ENCODE measurements around the gene NALCN.

Gene NALCN

DNA sequence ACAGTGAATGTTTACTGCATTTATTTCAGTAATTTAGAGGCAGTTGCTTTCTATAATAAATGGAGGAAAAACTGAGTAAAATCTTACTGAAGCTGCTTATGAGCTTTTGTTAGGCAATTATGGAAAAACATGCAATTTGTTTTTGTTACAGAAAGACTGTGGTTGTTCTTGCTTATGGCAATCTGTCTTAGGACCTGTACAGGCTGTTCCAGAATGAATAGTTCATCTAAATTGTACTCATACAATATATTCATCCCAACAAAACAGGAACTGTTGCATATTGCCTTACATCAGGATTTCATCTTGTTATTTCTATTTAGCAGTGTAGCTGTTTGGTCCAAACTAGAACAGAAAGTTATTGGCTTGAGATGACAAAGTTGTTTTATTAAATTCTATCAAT, 199.2 kb downstream of the NALCN start:
- TF ChIP-seq, protein P1, sequence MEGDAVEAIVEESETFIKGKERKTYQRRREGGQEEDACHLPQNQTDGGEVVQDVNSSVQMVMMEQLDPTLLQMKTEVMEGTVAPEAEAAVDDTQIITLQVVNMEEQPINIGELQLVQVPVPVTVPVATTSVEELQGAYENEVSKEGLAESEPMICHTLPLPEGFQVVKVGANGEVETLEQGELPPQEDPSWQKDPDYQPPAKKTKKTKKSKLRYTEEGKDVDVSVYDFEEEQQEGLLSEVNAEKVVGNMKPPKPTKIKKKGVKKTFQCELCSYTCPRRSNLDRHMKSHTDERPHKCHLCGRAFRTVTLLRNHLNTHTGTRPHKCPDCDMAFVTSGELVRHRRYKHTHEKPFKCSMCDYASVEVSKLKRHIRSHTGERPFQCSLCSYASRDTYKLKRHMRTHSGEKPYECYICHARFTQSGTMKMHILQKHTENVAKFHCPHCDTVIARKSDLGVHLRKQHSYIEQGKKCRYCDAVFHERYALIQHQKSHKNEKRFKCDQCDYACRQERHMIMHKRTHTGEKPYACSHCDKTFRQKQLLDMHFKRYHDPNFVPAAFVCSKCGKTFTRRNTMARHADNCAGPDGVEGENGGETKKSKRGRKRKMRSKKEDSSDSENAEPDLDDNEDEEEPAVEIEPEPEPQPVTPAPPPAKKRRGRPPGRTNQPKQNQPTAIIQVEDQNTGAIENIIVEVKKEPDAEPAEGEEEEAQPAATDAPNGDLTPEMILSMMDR (IDR thresholded peaks at IDR 0.05), result no peak

DNA sequence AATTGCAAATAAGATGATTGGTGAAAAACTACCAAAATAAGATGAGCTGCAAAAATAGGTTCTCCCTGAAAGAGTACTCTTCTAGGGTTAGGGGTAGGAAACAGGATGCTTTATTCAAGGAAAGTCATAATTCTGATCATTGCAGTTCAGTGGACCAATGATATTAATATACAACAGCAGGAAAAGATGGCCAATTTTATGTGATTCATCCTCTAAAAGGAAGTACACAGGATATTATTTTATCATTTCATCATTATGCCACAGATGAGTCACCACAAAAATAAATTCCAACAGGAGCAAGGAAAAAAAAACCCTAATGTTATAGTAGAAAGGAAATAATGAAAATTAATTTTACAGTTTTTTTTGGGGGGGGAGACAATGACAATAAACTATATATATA, 205.0 kb downstream of the NALCN start:
- TF ChIP-seq, protein P1 (IDR thresholded peaks at IDR 0.05), result no peak

DNA sequence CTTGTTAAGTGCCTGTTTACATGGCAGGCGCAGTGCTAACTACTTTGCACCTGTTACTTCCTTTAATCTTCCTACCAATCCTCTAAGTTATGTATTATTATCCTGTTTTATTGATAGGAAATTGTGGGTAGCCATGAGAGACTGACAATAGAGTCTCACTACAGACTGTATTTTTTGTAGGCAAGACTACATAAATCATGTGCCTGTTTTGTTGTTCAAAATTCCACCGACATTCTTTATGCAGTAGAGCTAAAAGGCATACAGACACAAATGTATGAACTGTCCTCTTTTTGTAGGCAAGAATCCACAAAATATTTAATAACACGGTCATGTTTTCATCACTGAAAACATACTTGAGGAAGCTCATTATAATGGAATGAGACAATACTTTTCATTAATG, 205.5 kb downstream of the NALCN start:
- TF ChIP-seq, protein P1 (IDR thresholded peaks at IDR 0.05), result no peak

DNA sequence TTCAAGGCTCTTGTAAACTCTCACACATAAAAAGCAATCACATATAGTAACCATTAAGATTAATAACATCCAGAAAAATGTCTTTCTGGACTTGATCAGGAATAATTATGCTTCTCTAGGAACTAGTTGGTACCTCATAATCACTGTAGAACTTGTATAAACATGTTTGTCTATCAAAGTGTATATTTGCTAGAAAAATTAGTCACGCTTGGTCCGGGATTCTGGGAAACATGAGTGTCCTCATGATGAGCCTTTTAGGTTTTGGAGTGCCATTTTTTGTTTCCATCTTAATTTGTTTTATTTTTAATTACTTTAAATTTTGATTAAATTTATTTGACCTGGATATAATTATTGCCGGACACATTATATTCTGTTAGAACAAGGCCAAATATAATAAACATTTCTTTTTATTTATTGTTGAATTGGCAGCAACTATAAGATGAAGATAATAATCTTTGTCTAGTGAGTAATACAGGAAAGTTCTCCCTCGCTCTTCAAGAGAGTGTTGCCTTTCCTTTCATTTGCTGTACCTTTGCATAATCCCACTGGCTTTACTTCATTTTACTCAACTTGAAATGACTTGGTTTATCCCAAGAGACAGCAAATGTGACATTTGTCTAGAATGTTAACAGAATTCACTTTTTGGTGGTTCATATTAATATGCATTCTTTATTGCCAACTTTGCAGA, 207.0 kb downstream of the NALCN start:
- TF ChIP-seq, protein P1 (IDR thresholded peaks at IDR 0.05), result no peak

DNA sequence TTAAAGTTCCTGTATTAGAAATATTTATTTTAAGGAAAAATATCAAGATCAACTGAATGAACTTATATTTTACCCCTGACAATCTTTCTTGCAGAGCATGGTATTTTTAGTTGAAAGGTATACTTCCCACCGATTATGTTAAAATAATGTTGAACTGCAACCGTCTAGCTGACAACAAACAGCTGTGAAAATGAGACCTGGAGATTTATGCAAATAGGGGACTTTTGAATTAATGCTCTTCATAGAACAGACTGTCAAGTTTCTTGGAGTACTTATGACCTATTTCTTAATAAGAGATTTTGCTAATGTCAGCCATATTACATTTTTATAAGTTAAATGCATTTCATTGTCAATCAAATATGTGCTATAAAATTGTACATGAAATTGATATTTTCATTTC, 210.9 kb downstream of the NALCN start:
- TF ChIP-seq, protein P1 (IDR thresholded peaks at IDR 0.05), result no peak

DNA sequence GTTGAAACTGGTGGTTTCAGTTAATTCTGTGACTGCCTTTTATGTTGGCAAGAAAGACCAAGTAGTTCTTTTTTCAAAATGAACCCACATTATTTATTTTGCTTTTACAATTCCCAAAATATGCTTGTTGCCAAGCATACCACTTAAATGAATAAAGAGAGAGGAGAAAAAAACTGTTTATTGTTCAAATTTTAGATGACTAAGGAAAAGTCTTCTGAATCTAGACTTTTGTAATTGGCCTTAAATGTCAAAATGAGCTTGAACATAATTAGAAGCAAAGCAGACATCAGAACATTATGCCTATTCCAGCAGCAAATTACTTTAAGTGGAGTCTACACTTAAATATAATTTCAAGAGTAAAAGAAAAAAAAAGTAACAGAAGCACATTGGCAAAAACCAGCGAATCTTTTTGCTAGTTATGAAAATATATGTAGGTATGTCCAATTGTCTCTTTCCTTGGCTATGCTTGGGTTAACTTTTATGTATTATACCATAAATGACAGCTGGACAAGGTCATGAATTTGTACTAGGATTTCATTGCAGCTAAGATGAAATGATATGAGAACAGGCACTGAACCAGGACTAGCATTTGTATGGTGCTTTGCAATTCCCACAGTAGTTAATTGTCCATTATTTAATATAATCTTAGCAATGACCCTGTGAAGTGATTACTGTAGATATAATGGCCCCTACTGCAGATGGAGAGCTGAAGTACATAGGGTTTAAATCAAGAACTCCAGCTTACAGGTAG, 211.9 kb downstream of the NALCN start:
- TF ChIP-seq, protein P1 (IDR thresholded peaks at IDR 0.05), result no peak

DNA sequence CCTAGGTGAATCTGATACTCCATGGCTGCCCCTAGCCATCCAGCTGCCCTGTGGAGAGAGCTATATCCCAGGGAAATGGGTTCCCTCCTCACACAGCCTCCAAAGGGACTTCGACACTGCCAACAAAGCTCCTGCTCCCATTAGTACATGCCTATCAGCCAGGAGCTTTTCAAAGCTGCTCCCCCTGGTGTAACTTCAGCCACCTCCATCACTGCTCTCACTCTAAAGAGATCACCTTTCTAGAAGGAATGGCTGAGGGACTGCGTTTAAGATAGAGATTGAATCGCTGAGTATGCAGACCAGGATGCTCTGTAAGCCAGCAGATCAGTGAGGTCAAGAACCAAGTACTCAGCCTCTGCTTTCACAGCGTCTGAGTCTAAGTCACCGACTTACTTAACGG, 213.7 kb downstream of the NALCN start:
- TF ChIP-seq, protein P1 (IDR thresholded peaks at IDR 0.05), result no peak

Data from LNCAP (cell line).